ENCODE results near the gene NEURL1.

DNA sequence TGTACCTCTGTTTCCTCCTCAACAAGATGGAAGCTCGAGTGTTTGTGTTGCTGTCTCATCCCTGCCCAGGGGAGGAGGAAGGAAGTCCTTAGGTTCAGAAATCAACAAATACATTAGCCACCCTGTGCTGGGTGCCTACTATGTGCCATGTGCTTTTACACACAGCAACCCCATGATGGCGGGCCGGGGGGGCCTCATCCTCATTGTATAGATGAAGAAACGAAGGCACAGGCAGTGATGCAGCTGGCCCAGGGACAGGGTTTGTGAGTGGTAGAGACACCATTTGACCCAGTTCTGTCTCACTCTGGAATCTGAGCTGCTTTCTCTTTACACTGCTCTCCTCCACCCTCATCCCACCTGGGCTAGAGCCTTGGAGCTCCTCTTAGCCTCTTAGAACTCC lies 39.5 kb upstream of the NEURL1 start:
- no peak for TF ChIP-seq YY1 (IDR thresholded peaks at IDR 0.05; ENCODE audit: insufficient read depth, insufficient read length)
- TF ChIP-seq ZNF274 (IDR thresholded peaks at IDR 0.05; ENCODE audit: low read depth, low read length) = no peak
